Dedifferentiated amniotic fluid mesenchymal stem cell (primary cell): ENCODE data around the gene SAMD11.
"Not testable (repeated sequence)": the region's sequence is repeated elsewhere in the genome, so short reads cannot be mapped to it uniquely, and the experiment has no call there.

Experiments used
- DNase-seq: peaks from one replicate; pipeline ENCODE4 v3.0.0-alpha.2; 2016; ENCODE audit errors: extremely low spot score

The SAMD11 gene

GRCh38 chr1:923131-923990 is at the start of gene SAMD11:
Gene SAMD11 (plus strand): TSS chr1:923923. CDS start chr1:924432, 509 bp downstream.
- peak; percentile 60 for DNase-seq

GRCh38 chr1:876428-877208 is 47.1 kb upstream of the SAMD11 start:
- not testable (repeated sequence) for DNase-seq

- not testable (repeated sequence) for DNase-seq
Measured at GRCh38 chr1:877209-877986, 46.3 kb upstream of the SAMD11 start.

GRCh38 chr1:880511-880910 is 43.2 kb upstream of the SAMD11 start:
- not testable (repeated sequence) for DNase-seq

GRCh38 chr1:880915-881314 is 42.8 kb upstream of the SAMD11 start:
- DNase-seq, result not testable (repeated sequence)

- no peak for DNase-seq
Measured at GRCh38 chr1:886311-886710, 37.4 kb upstream of the SAMD11 start.

- no peak for DNase-seq
Measured at GRCh38 chr1:886760-887159, 37.0 kb upstream of the SAMD11 start.

GRCh38 chr1:888297-888696 is 35.4 kb upstream of the SAMD11 start:
- DNase-seq, result no peak

GRCh38 chr1:889774-890173 is 33.9 kb upstream of the SAMD11 start:
- DNase-seq, result not testable (repeated sequence)

GRCh38 chr1:890234-890633 is 33.5 kb upstream of the SAMD11 start:
- DNase-seq, result not testable (repeated sequence)

GRCh38 chr1:890661-891060 is 33.1 kb upstream of the SAMD11 start:
- DNase-seq, result no peak

GRCh38 chr1:897226-897625 is 26.5 kb upstream of the SAMD11 start:
- DNase-seq, result no peak

GRCh38 chr1:897951-898350 is 25.8 kb upstream of the SAMD11 start:
- DNase-seq, result not testable (repeated sequence)

GRCh38 chr1:899636-900317 is 23.9 kb upstream of the SAMD11 start:
- no peak for DNase-seq

GRCh38 chr1:901108-901859 is 22.4 kb upstream of the SAMD11 start:
- no peak for DNase-seq

GRCh38 chr1:902802-903201 is 20.9 kb upstream of the SAMD11 start:
- DNase-seq, result no peak

GRCh38 chr1:903305-903704 is 20.4 kb upstream of the SAMD11 start:
- no peak for DNase-seq

GRCh38 chr1:903721-904271 is 19.9 kb upstream of the SAMD11 start:
- DNase-seq, result no peak

GRCh38 chr1:904310-904950 is 19.3 kb upstream of the SAMD11 start:
- DNase-seq, result peak; percentile 40
